Inferior parietal cortex (tissue), 1 donor: Measurements from ENCODE around the gene PSMD13.

Source experiments
- DNase-seq: peaks from one replicate; pipeline ENCODE4 v3.0.0-alpha.2; 2016; ENCODE audit errors: extremely low spot score

PSMD13 gene

GRCh38 chr11:204587-205109, 32.1 kb upstream of the PSMD13 start:
- DNase-seq: no peak

- no peak for DNase-seq
These were observed 31.4 kb upstream of the PSMD13 start for GRCh38 chr11:205221-206001.

GRCh38 chr11:206002-206384, 30.8 kb upstream of the PSMD13 start:
- no peak for DNase-seq

- DNase-seq: no peak
These were observed 30.1 kb upstream of the PSMD13 start for GRCh38 chr11:206526-207207.

- peak; percentile 95 for DNase-seq
These were observed 29.4 kb upstream of the PSMD13 start, which contains the start of the genes BET1L and RIC8A for GRCh38 chr11:207208-207862. BET1L (minus strand) TSS chr11:207399; CDS start chr11:207321, 78 bp downstream. RIC8A (plus strand) TSS chr11:207708; CDS start chr11:208855, 1,147 bp downstream.

GRCh38 chr11:207863-208180, 29.0 kb upstream of the PSMD13 start:
- no peak for DNase-seq

GRCh38 chr11:208181-208916, 28.4 kb upstream of the PSMD13 start:
- peak; percentile 81 for DNase-seq

- no peak for DNase-seq
These were observed 27.9 kb upstream of the PSMD13 start for GRCh38 chr11:208917-209260.

- no peak for DNase-seq
These were observed 27.3 kb upstream of the PSMD13 start for GRCh38 chr11:209275-210121.

GRCh38 chr11:210122-210802, 26.5 kb upstream of the PSMD13 start:
- no peak for DNase-seq

GRCh38 chr11:210803-211180, 26.0 kb upstream of the PSMD13 start:
- no peak for DNase-seq

- no peak for DNase-seq
These were observed 25.5 kb upstream of the PSMD13 start for GRCh38 chr11:211295-211694.

- no peak for DNase-seq
These were observed 25.0 kb upstream of the PSMD13 start for GRCh38 chr11:211741-212140.

- DNase-seq: no peak
These were observed 24.4 kb upstream of the PSMD13 start for GRCh38 chr11:212150-213100.

GRCh38 chr11:213111-213510, 23.7 kb upstream of the PSMD13 start:
- DNase-seq: no peak

GRCh38 chr11:214083-214482, 22.7 kb upstream of the PSMD13 start:
- no peak for DNase-seq

GRCh38 chr11:215581-216037, 21.2 kb upstream of the PSMD13 start:
- no peak for DNase-seq

- no peak for DNase-seq
These were observed 20.4 kb upstream of the PSMD13 start for GRCh38 chr11:216081-216974.
